Neural cell (in vitro differentiated cells): Measurements from ENCODE around the gene FNDC8. TPM values are rescaled to one million over a fixed set of nuclear protein-coding genes. Genes with fewer than 3 reads are reported as not detected.

Experiments
- H2AFZ ChIP-seq: fragments of 200-600, 300-800 bp; sonication (generic), shearing (Covaris generic); 2 replicates; pipeline ENCODE4 v1.6.0; 2014; ENCODE audit warnings: low read depth, mild to moderate bottlenecking, antibody characterized with exemption, low read length, moderate library complexity
- H3F3A ChIP-seq: fragments of 200-600 bp; shearing (Covaris generic); 2 replicates; pipeline ENCODE4 v1.6.1; 2016; ENCODE audit warnings: mild to moderate bottlenecking, moderate library complexity, mixed read lengths, antibody characterized with exemption, low read length; ENCODE audit not compliant: insufficient read depth, poor library complexity, severe bottlenecking
- H3K27ac ChIP-seq: fragments of 200-600, 300-800 bp; sonication (generic), shearing (Covaris generic); 2 replicates; pipeline ENCODE4 v1.5.1; 2014; ENCODE audit warnings: mild to moderate bottlenecking, low read length, moderate library complexity
- H3K27me3 ChIP-seq: fragments of 300-800, 200-600 bp; sonication (generic), shearing (Covaris generic); 2 replicates; pipeline ENCODE4 v1.6.0; 2014; ENCODE audit warnings: mild to moderate bottlenecking, low read depth, low read length, moderate library complexity; ENCODE audit not compliant: insufficient read depth
- H3K36me3 ChIP-seq: fragments of 300-800, 200-600 bp; sonication (generic), shearing (Covaris generic); 2 replicates; pipeline ENCODE4 v1.5.1; 2014; ENCODE audit warnings: mild to moderate bottlenecking, antibody characterized with exemption, low read length, moderate library complexity; ENCODE audit not compliant: insufficient read depth
- H3K4me2 ChIP-seq: fragments of 300-800, 200-600 bp; sonication (generic), shearing (Covaris generic); 2 replicates; pipeline ENCODE4 v1.6.0; 2014; ENCODE audit warnings: mild to moderate bottlenecking, low read length
- H3K4me3 ChIP-seq: fragments of 300-800, 200-600 bp; sonication (generic), shearing (Covaris generic); 2 replicates; pipeline ENCODE4 v1.5.1; 2014; ENCODE audit warnings: mild to moderate bottlenecking, low read length, moderate library complexity
- H3K79me2 ChIP-seq: fragments of 200-600 bp; shearing (Covaris generic); replicated peaks from 2 replicates; pipeline ENCODE4 v1.6.0; 2014; ENCODE audit warnings: mild to moderate bottlenecking, low read length, moderate library complexity; ENCODE audit not compliant: insufficient read depth
- H3K9ac ChIP-seq: fragments of 300-800, 200-600 bp; sonication (generic), shearing (Covaris generic); 2 replicates; pipeline ENCODE4 v1.6.1; 2016; ENCODE audit warnings: mild to moderate bottlenecking, low read length, mixed read lengths
- H3K9me2 ChIP-seq: fragments of 200-600 bp; shearing (Covaris generic); 2 replicates; pipeline ENCODE4 v1.6.1; 2016; ENCODE audit warnings: mild to moderate bottlenecking, low read length, mixed read lengths; ENCODE audit not compliant: insufficient read depth
- H3K9me3 ChIP-seq: fragments of 200-600, 300-800 bp; sonication (generic), shearing (Covaris generic); 2 replicates; pipeline ENCODE4 v1.6.1; 2016; ENCODE audit warnings: mild to moderate bottlenecking, mixed run types, low read length, moderate library complexity, mixed read lengths
- H4K20me1 ChIP-seq: fragments of 200-600 bp; shearing (Covaris generic); 2 replicates; pipeline ENCODE4 v1.6.1; 2016; ENCODE audit warnings: mild to moderate bottlenecking, mixed run types; ENCODE audit not compliant: insufficient read depth
- EP300 ChIP-seq: fragments of 450-650 bp; conservative IDR thresholded peaks from 2 replicates; pipeline ENCODE4 v1.6.1; 2014; ENCODE audit warnings: antibody characterized with exemption, mild to moderate bottlenecking, moderate library complexity; ENCODE audit not compliant: poor library complexity, severe bottlenecking
- EZH2 ChIP-seq: fragments of 200-600, 300-800 bp; shearing (Covaris generic), sonication (generic); IDR thresholded peaks from 2 replicates; pipeline ENCODE4 v1.6.1; 2014; ENCODE audit warnings: antibody characterized with exemption, low read length, borderline replicate concordance, mild to moderate bottlenecking; ENCODE audit not compliant: insufficient read depth, poor library complexity, severe bottlenecking
- MXI1 ChIP-seq: fragments of 450-650 bp; conservative IDR thresholded peaks from 2 replicates; pipeline ENCODE4 v1.6.1; 2014; ENCODE audit warnings: antibody characterized with exemption, mild to moderate bottlenecking; ENCODE audit not compliant: poor library complexity, severe bottlenecking
- POLR2AphosphoS5 ChIP-seq: IDR thresholded peaks from 2 replicates; pipeline ENCODE4 v1.6.1; 2012
- RAD21 ChIP-seq: fragments of 450-650 bp; conservative IDR thresholded peaks from 2 replicates; pipeline ENCODE4 v1.6.1; 2014; ENCODE audit warnings: antibody characterized with exemption, mild to moderate bottlenecking, moderate library complexity
- SMC3 ChIP-seq: fragments of 450-650 bp; conservative IDR thresholded peaks from 2 replicates; pipeline ENCODE4 v1.6.1; 2014; ENCODE audit warnings: antibody characterized with exemption, mild to moderate bottlenecking, moderate library complexity; ENCODE audit not compliant: poor library complexity
- TAF1 ChIP-seq: IDR thresholded peaks from 2 replicates; pipeline ENCODE4 v1.6.1; 2012; ENCODE audit warnings: low read depth
- polyA plus RNA-seq: library from polyadenylated mRNA; depleted of rRNA; stranded (reverse); fragments of >200 nt; gene quantifications from 2 replicates; pipeline ENCODE4 v1.2.3, GENCODE V29; 2014
- TF ChIP-seq, protein P1 (sequence below): fragments of 450-650 bp; IDR thresholded peaks from 2 replicates; pipeline ENCODE4 v1.5.1; 2014; ENCODE audit warnings: antibody characterized with exemption, mild to moderate bottlenecking, moderate library complexity; ENCODE audit not compliant: poor library complexity, severe bottlenecking
- TF ChIP-seq, protein P2 (sequence below): IDR thresholded peaks from 2 replicates; pipeline ENCODE4 v1.6.1; 2012; ENCODE audit warnings: borderline replicate concordance

FNDC8 gene
- polyA plus RNA-seq, 1 donor from 2014 or later, result not detected

DNA sequence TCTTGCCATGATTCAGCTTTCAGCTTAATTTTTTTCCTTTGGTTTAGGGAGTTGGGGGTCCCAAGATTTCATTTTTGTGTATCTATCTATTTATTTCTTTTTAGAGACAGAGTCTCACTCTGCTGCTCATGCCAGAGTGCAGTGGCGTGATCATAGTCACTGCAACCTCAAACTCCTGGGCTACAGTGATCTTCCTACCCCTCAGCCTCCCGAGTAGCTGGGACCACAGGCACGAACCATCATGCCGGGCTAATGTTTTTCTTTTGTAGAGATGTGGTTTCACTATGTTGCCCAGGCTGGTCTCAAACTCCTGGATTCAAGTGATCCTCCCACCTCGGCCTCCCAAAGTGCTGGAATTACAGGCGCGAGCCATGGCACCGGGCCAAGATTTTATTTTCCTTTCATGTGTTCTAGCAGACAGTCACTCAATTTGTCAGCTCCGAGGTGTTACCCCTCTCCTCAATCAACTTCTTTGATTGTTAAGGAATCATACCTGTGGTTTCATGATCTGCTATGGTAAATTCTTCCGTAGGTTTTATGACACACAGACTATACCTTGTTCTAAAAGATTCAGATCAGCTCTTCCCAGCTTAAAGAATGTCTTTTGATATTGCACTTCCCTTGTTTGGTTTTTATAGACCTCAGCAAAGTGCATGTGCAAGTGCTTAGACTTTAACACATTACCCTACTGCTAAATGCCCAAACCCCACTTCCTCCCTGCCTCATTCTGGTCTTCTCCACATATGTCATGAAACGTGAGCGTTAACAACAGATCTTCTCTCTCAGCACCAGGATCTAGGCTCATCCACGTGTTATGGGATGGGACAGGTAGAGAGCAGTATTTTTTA, 39.2 kb downstream of the FNDC8 start:
- Histone ChIP-seq H3K27ac (no peak overlapping the region), H2AFZ (no peak overlapping the region), H3K79me2 (no peaks in the 10 kb centered on the region), H3K36me3 (no peaks in the 10 kb centered on the region), H3K9me2 (no peaks in the 10 kb centered on the region), H3K4me3 (no peak overlapping the region), H3K27me3 (no peaks in the 10 kb centered on the region), H3K9ac (no peak overlapping the region), H3K4me2 (no peak overlapping the region), H3F3A (no peaks in the 10 kb centered on the region), H4K20me1 (no peaks in the 10 kb centered on the region), H3K9me3 (no peaks in the 10 kb centered on the region)
- TF ChIP-seq, protein P1, sequence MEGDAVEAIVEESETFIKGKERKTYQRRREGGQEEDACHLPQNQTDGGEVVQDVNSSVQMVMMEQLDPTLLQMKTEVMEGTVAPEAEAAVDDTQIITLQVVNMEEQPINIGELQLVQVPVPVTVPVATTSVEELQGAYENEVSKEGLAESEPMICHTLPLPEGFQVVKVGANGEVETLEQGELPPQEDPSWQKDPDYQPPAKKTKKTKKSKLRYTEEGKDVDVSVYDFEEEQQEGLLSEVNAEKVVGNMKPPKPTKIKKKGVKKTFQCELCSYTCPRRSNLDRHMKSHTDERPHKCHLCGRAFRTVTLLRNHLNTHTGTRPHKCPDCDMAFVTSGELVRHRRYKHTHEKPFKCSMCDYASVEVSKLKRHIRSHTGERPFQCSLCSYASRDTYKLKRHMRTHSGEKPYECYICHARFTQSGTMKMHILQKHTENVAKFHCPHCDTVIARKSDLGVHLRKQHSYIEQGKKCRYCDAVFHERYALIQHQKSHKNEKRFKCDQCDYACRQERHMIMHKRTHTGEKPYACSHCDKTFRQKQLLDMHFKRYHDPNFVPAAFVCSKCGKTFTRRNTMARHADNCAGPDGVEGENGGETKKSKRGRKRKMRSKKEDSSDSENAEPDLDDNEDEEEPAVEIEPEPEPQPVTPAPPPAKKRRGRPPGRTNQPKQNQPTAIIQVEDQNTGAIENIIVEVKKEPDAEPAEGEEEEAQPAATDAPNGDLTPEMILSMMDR, result no peak
- TF ChIP-seq, protein P2, sequence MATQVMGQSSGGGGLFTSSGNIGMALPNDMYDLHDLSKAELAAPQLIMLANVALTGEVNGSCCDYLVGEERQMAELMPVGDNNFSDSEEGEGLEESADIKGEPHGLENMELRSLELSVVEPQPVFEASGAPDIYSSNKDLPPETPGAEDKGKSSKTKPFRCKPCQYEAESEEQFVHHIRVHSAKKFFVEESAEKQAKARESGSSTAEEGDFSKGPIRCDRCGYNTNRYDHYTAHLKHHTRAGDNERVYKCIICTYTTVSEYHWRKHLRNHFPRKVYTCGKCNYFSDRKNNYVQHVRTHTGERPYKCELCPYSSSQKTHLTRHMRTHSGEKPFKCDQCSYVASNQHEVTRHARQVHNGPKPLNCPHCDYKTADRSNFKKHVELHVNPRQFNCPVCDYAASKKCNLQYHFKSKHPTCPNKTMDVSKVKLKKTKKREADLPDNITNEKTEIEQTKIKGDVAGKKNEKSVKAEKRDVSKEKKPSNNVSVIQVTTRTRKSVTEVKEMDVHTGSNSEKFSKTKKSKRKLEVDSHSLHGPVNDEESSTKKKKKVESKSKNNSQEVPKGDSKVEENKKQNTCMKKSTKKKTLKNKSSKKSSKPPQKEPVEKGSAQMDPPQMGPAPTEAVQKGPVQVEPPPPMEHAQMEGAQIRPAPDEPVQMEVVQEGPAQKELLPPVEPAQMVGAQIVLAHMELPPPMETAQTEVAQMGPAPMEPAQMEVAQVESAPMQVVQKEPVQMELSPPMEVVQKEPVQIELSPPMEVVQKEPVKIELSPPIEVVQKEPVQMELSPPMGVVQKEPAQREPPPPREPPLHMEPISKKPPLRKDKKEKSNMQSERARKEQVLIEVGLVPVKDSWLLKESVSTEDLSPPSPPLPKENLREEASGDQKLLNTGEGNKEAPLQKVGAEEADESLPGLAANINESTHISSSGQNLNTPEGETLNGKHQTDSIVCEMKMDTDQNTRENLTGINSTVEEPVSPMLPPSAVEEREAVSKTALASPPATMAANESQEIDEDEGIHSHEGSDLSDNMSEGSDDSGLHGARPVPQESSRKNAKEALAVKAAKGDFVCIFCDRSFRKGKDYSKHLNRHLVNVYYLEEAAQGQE, result no peak
- TF ChIP-seq MXI1 (no peak), SMC3 (no peak), EZH2 (no peak), TAF1 (no peak), POLR2AphosphoS5 (no peak), EP300 (no peak), RAD21 (no peak)

DNA sequence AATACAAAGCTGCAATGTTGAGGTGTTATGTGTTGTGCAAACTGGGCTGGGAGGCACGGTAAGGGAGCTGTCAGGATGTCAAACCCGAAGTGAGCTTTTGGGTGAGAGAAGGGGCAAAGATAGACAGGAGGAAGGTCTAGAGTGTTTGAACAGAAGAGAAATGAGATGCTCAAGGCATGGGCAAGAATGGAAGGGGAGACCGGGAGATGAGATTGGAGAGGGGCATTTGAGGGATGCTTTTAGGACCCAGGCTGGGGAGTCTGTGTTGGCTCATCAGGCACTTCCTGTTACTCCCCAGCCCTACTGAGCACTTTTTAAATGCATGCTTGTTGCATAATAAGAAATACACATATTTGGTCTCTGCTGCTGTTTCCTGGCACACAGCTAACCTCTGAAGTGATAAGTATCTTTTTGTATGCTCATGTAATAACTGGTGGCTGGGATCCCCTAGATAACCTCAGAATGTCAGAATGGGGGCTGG, 39.9 kb downstream of the FNDC8 start:
- H3K9me2 ChIP-seq, result no peaks in the 10 kb centered on the region
- TF ChIP-seq TAF1 (no peak), SMC3 (no peak), RAD21 (no peak), POLR2AphosphoS5 (no peak), EZH2 (no peak), EP300 (no peak), MXI1 (no peak)
- TF ChIP-seq, protein P2, result no peak
- TF ChIP-seq, protein P1, result no peak

More for the DNA sequence above, 39.9 kb downstream of the FNDC8 start:
- Histone ChIP-seq H3K9ac (no peak overlapping the region), H3K4me3 (no peak overlapping the region), H3K4me2 (no peak overlapping the region), H3K79me2 (no peaks in the 10 kb centered on the region), H3K27ac (no peak overlapping the region), H4K20me1 (no peaks in the 10 kb centered on the region), H2AFZ (no peak overlapping the region), H3F3A (no peaks in the 10 kb centered on the region), H3K9me3 (no peaks in the 10 kb centered on the region), H3K36me3 (no peaks in the 10 kb centered on the region), H3K27me3 (no peaks in the 10 kb centered on the region)
